A673 (cell line): ENCODE measurements around the gene TMEM248. TPM values are rescaled to one million over a fixed set of nuclear protein-coding genes. Genes with fewer than 3 reads are reported as not detected.
"Not testable (repeated sequence)": the region's sequence is repeated elsewhere in the genome, so short reads cannot be mapped to it uniquely, and the experiment has no call there.

Experiments
- BruUV-seq: library from RNA; stranded (reverse); fragments of 400-500 nt; replicated peaks from 2 replicates; lab custom pipeline; 2021; lab: Mats Ljungman, UMichigan
- CTCF ChIA-PET: fragments of 300-600 bp; sonication (Branson Sonifier 250); formaldehyde crosslinking; loops from one replicate; lab custom pipeline; 2022; ENCODE audit warnings: antibody characterized with exemption; lab: Charles Lee
- POLR2A ChIA-PET: fragments of 300-600 bp; sonication (Branson Sonifier 250); formaldehyde crosslinking; loops from one replicate; lab custom pipeline; 2022; ENCODE audit warnings: antibody characterized with exemption; ENCODE audit not compliant: low non-redundant PET; lab: Charles Lee
- DNase-seq: peaks from one replicate; pipeline ENCODE4 v3.0.0-alpha.2; 2015; ENCODE audit warnings: low spot score
- H3K27ac ChIP-seq: fragments of 200-600 bp; sonication (generic); 2 replicates; pipeline ENCODE4 v1.5.1; 2016; ENCODE audit warnings: mixed run types, low read depth, mild to moderate bottlenecking, mixed read lengths, antibody characterized with exemption, low read length; ENCODE audit not compliant: poor library complexity, severe bottlenecking
- H3K27me3 ChIP-seq: fragments of 200-600 bp; sonication (generic); replicated peaks from 2 replicates; pipeline ENCODE4 v1.6.1; 2017; ENCODE audit warnings: mixed run types, low read depth, mild to moderate bottlenecking, mixed read lengths, antibody characterized with exemption, low read length; ENCODE audit not compliant: insufficient read depth, poor library complexity
- H3K36me3 ChIP-seq: fragments of 200-600 bp; sonication (generic); 2 replicates; pipeline ENCODE4 v1.6.1; 2016; ENCODE audit warnings: mixed run types, mild to moderate bottlenecking, mixed read lengths, antibody characterized with exemption, low read length; ENCODE audit not compliant: insufficient read depth, poor library complexity, severe bottlenecking
- H3K4me1 ChIP-seq: fragments of 200-600 bp; sonication (generic); 2 replicates; pipeline ENCODE4 v1.6.1; 2017; ENCODE audit warnings: mixed run types, mild to moderate bottlenecking, mixed read lengths, antibody characterized with exemption, low read length; ENCODE audit not compliant: insufficient read depth, poor library complexity, severe bottlenecking
- H3K4me3 ChIP-seq: fragments of 200-600 bp; sonication (generic); 2 replicates; pipeline ENCODE4 v1.5.1; 2016; ENCODE audit warnings: low read depth, mixed run types, mild to moderate bottlenecking, mixed read lengths, low read length; ENCODE audit not compliant: poor library complexity, severe bottlenecking
- H3K9me3 ChIP-seq: fragments of 200-600 bp; sonication (generic); 2 replicates; pipeline ENCODE4 v1.6.1; 2016; ENCODE audit warnings: mixed run types, low read depth, mild to moderate bottlenecking, mixed read lengths, antibody characterized with exemption, low read length; ENCODE audit not compliant: poor library complexity, severe bottlenecking
- CTCF ChIP-seq: fragments of 300-800, 200-600 bp; sonication (generic); conservative IDR thresholded peaks from 2 replicates; pipeline ENCODE4 v1.5.1; 2017; ENCODE audit warnings: low read depth, mild to moderate bottlenecking, antibody characterized with exemption, low read length, moderate library complexity, mixed read lengths
- EZH2 ChIP-seq: fragments of 200-600 bp; sonication (generic); IDR thresholded peaks from 2 replicates; pipeline ENCODE4 v1.6.1; 2017; ENCODE audit warnings: borderline replicate concordance, low read depth, mild to moderate bottlenecking, mixed read lengths, antibody characterized with exemption, low read length; ENCODE audit not compliant: poor library complexity, severe bottlenecking
- intact Hi-C: fragments of 100-400 bp; cut with micrococcal nuclease; formaldehyde crosslinking; loops from one replicate; pipeline ENCODE4 v1.10.0; 2022; ENCODE audit not compliant: unreplicated experiment
- total RNA-seq: library from RNA; stranded (reverse); gene quantifications from 2 replicates; pipeline ENCODE4 v1.2.3, GENCODE V29; 2021

Gene TMEM248
- total RNA-seq, 1 experiment from 2014 or later: 77.0 TPM

- POLR2A ChIA-PET: no interaction called here
Observed at GRCh38 chr7:66912195-66912594, 8.8 kb upstream of the TMEM248 start.

DNA sequence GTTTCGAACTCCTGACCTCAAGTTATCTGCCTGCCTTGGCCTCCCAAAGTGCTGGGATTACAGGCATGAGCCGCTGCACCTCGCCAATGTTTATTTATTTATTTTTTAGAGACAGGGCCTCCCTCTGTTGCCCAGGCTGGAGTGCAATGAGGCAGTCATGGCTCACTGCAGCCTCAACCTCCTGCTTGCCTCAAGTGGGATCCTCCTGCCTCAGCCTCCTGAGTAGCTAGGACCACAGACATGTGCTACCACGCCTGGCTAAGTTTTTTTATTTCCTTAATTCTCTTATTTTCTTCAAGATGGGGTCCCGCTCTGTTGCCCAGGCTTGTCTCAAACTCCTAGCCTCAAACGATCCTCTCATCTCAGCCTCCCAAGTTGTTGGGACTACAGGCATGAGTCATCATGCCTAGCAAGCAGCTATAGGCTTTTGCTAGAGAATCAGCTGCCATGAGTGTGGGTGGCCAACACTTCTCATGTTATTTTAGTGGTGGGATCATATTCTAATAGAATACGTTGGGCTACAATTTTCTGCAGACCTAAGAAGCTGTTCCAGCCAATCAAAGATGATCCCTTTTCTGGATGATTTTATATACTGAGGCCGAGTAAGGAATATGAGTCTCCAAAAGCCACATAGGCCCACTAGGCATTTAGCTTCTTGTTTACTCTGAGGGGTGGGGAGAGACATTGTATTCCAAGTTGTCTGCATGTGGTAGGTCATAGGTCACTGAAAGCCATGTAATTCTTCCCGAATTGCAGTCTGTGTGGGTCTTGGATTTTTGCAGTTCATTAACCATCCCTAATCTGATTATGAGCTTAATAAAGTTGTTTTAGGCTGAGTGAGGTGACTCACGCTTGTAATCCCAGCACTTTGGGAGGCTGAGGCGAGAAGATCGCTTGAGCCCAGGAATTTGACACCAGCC lies 7.6 kb upstream of the TMEM248 start:
- Histone ChIP-seq H3K4me1 (no peaks in the 10 kb centered on the region), H3K36me3 (no peaks in the 10 kb centered on the region), H3K27ac (no peak overlapping the region), H3K27me3 (no peaks in the 10 kb centered on the region), H3K9me3 (no peaks in the 10 kb centered on the region), H3K4me3 (no peak overlapping the region)
- TF ChIP-seq CTCF (no peak), EZH2 (no peak)
- intact Hi-C loops: no loop called here
- peak; percentile 45 for DNase-seq
- POLR2A ChIA-PET: no interaction called here
- BruUV-seq: no TSS peak
- CTCF ChIA-PET: no interaction called here

More at GRCh38 chr7:66912195-66912594, 8.8 kb upstream of the TMEM248 start:
- CTCF ChIA-PET: no interaction called here
- no peak for DNase-seq
- no peak overlapping the region for H3K4me3 ChIP-seq
- no peaks in the 10 kb centered on the region for H3K9me3 ChIP-seq
- H3K36me3 ChIP-seq: no peaks in the 10 kb centered on the region
- H3K27me3 ChIP-seq: no peaks in the 10 kb centered on the region
- no peaks in the 10 kb centered on the region for H3K4me1 ChIP-seq
- TF ChIP-seq CTCF (no peak), EZH2 (no peak)
- intact Hi-C loops: no loop called here
- no TSS peak for BruUV-seq
- no peak overlapping the region for H3K27ac ChIP-seq

DNA sequence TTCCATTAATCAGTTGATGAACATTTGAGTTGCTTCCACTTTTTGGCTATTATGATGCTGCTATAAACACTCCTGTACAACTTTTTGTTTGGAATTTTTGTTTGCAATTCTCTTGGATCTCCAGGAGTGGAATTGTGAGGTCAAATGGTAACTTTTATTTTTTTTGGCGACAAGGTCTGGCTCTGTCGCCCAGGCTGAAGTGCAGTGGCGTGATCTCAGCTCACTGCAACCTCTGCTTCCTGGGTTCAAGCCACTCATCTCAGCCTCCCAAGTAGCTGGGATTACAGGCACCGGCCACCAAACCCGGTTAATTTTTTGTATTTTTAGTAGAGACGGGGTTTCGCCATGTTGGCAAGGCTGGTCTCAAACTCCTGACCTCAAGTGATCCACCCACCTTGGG lies 3.1 kb upstream of the TMEM248 start:
- H3K4me3 ChIP-seq, CTCF ChIA-PET, H3K36me3 ChIP-seq, H3K27ac ChIP-seq, intact Hi-C loops, H3K9me3 ChIP-seq, BruUV-seq, H3K27me3 ChIP-seq, DNase-seq, POLR2A ChIA-PET, H3K4me1 ChIP-seq: not testable (repeated sequence)
